ENCODE data around the gene MAN2B2.
"Not testable (repeated sequence)": the region's sequence is repeated elsewhere in the genome, so short reads cannot be mapped to it uniquely, and the experiment has no call there.

MAN2B2 gene

DNA sequence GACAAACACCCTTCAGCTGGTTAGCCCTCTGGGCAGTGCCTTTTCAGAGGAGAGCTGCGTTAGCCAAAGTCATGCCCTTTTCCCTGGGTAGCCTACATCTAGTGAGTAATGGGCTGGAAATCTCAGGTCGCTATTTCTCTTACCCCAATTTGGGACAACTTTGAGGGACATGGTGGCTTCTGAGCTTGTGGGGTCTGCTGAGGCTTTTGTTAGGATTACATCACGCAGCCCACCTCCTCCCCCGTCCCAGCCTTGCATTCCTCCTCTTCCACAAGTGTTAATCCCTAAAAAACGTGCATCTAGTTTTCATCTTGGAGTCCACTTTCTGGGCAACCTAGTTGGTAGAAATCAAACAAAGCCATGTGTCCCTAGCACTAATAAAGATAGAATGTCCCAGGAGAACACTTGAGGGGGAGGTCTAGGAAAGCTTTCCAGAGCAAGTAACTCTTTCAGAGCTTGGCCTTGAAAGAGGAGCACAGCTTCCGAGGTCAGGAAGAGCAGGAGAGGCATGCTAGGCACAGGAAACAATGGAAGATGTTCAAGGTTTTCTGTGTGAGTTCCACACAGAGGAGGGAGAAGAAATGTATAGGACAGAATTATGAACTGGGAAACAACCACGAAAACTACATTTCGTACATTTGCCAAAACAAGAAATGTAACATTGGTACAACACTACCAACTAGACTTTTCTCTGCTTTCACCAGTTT, 68.3 kb downstream of the MAN2B2 start:
- DNase-seq (ENCODE audit: low read depth) = no peak

DNA sequence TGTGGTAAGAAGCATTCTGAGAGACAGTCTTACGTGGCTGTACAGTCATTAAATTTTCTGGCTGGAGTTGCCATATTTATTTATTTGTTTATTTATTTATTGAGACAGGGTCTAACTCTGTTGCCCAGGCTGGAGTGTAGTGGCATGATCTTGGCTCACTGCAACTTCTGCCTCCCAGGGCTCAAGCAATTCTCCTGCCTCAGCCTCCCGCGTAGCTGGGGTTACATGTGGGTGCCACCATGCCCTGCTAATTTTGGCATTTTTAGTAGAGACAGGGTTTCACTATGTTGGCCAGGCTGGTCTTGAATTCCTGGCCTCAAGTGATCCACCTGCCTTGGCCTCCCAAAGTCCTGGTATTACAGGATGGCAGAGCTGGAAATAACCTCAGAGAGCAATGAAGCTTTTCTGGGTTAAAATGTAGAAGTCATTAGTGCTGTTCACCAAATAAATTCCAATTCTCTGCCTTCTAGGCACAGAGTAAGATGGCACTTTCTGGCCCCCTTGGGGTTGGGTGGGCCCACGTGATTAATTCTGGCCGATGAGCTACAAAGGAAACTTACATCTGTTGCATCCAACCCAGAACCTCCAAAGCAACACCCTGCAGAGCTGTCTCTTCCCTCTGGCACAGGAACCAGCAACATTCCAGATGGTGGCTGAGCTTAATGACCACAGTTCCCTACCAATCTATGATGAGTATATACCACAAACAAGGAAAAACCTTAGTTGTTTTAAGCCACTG, 70.0 kb downstream of the MAN2B2 start:
- no peak for DNase-seq (ENCODE audit: low read depth)

DNA sequence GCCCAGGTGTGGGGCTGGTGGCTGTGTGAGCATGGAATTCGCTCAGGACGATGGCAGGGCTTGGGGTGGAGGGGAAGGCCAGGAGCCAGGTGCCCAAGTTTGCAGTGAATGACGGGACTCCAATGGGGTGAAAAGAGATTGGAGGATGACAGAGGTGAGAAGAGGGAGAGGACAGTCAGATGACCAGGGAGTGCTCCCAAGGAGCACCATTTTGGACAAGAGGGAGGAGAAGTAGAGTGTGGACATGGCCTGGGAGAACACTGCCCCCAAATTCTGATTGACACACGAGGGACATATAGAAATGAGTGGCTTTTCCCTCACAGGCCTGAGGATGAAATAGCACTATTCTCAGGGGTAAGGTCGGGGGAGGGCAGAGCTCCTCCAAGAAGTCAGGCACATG, 72.2 kb downstream of the MAN2B2 start:
- DNase-seq (ENCODE audit: low read depth) = no peak

DNA sequence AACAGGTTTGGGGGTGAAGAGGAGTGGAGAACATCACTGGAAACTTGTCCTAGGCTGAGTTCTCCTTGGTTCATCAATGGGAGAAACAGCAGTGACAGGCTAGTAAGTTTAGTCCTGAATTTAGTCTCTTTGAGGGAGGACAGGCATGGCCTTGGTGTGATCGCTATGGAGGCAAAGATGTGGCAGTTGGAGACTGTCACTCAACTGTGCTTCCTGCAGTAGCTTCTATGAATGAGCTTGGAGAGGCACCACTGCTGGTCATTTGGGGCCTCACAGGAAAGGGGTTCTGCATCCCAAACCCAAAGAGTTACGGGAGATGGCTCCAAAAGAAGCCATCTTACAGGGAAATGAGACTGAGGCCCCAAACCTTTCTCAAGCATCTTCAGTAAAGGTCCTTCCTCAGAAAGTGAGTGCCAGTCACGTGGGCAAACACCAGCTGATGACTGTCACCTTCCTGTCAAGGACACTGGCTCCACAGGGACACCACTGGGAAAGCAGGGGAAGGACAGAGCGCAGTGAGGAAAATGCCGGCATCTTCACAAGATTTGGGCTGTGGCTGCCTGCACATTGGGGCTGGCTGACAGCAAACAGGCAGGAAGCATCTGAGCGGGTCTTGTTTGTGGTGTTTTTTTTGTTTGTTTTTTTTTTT, 72.7 kb downstream of the MAN2B2 start:
- no peak for DNase-seq (ENCODE audit: low read depth)

DNA sequence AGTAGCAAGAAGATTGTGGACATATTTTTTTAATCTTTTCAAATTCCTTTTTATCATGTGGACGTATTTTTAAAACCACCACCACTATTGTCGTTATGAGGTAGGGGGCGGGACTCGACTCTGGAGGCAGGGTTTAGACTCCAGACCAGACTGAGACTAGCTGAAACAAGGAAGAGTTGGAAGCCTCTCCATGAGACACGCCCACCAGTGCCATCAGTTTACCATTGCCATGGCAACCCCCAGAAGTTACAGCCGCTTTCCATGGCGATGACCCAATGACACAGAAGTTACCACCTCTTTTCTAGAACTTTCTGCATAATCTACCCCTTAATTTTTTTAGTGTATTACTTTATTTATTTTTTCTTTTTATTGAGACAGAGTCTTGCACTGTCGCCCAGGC, 74.2 kb downstream of the MAN2B2 start:
- no peak for DNase-seq (ENCODE audit: low read depth)

DNA sequence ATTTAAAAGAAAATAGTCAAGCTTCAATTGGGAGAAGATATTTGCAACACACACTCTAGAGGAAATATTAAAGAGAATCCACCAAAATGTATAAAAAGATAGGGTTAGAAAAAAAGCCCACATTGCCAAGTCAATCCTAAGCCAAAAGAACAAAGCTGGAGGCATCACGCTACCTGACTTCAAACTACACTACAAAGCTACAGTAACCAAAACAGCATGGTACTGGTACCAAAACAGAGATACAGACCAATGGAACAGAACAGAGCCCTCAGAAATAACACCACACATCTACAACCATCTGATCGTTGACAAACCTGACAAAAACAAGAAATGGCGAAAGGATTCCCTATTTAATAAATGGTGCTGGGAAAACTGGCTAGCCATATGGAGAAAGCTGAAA, 79.2 kb downstream of the MAN2B2 start:
- DNase-seq (ENCODE audit: low read depth) = not testable (repeated sequence)

DNA sequence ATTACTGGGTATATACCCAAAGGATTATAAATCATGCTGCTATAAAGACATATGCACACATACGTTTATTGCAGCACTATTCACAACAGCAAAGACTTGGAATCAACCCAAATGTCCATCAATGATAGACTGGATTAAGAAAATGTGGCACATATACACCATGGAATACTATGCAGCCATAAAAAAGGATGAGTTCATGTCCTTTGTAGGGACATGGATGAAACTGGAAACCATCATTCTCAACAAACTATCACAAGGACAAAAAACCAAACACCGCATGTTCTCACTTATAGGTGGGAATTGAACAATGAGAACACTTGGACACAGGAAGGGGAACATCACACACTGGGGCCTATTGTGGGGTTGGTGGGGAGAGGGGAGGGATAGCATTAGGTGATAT, 80.3 kb downstream of the MAN2B2 start:
- not testable (repeated sequence) for DNase-seq (ENCODE audit: low read depth)

DNA sequence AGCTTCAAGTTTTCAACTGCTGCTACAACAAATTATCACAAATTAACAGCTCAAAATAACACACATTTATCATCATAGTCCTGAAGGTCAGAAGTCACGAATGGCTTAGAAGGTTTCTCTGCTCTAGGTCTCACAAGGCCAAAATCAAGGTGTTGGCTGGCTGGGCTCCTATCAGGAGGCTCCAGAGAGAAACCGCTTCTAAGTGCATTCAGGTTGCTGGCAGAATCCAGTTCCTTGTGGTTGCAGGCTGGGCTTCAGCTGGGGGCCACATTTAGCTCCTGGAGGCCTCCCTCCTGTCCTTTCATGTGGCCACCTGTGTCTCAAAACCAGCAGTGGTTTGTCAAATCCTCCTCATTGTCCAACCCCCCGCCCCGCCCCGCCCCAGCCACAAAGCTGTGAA, 80.9 kb downstream of the MAN2B2 start:
- DNase-seq (ENCODE audit: low read depth) = no peak

DNA sequence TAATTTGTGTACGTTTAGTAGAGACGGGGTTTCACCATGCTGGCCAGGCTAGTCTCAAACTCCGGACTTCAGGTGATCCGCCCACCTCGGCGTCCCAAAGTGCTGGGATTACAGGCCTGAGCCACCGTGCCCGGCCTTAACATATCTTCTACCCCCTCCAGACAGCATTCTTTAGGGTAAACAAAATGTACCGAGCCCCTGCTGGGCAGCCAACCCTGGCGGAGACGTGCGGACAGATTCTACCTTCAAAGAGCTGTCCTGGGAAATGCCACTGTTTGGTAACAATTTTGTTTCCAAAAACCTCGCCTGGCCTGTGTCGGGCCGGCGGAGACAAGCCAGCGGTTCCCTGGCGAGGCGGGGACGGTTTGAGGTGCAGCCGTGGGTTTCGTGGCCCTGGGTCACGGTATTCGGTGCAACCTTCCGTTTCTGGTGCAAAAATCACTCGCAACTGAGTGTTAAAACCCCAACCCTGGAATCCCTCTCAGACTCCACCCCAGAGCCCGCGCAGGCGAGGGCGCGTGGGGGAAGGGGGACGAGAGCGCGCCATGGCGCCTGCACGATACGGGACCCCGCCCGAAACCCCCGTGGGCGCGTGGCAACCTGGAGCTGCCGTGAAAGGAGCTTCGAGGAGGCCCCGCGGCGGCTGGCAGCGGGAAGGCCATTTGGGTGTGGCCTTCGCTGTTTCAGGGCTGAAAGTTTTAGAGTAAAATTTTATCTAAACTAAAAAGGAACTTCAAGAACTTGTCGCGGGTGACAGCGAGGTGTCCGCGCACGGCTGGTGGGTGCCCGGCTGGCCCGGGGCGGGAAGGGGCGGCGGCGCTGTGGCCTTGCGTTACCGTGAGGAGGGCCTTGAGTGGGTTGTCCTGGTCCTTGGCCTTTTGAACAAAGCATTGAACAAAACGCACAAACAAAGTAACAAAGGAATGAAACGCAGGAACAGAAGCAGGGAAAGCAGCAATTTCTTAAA, 82.5 kb downstream of the MAN2B2 start:
- no peak for DNase-seq (ENCODE audit: low read depth)

DNA sequence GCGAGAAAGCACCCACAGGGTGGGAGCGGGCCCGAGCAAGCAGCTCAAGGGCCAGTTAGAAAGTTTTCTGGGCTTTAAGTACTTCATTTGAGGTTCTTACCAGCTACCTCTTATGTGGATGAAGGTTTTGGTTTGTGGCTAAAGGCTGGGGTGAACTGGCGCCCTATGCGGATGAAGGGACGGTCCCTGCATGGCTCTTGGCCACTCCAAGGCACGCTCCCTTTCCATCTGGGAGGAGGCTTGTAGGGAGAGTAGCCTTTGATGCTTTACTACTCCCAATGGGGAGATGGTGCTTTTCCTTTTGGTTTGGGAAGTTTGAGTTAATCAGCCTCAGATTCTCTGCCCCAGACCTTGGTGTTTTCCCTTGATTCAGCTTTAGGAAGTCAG, 83.2 kb downstream of the MAN2B2 start:
- no peak for DNase-seq (ENCODE audit: low read depth)

DNA sequence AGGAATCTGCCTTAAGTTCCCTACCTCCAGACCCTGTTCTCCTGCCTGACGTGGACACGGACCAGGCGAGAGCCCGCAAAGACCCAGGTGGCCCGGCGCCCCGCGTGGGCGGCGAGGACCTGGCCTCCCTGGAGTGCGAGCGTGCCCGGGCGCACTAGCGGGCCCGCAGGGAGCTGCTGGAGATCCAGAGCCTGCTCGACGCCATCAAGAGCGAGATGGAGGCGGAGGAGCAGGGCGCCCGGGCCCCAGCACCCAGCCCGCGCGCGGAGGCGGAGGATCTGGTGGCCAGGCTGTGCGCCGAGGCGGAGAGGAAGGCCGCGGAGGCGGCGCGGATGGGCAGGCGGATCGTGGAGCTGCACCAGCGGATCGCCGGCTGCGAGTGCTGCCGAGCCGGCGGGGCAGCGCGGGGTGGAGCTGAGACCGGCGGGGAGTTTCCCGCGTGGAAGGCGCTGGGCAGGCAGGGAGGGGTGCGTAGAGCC, 83.6 kb downstream of the MAN2B2 start:
- no peak for DNase-seq (ENCODE audit: low read depth)

DNA sequence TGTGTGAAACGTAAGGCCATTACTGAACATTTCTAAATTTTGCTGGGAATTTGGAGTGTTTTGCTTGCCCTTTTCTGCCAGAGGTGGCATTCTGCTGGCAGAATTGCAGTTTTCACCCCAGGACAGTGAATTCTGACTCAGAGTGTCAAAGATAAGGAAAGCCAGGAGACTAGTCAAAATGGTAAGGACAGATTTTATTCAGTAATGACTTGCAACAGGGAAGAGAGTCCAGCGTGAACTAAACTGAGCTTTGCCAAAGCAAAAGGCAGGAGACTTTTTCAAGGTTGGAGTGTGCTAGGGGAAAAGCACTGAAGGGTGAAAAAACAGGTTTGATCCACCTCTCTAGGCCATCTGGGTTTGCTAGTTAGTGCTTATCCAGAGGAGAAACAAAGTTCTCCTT, 84.9 kb downstream of the MAN2B2 start:
- DNase-seq (ENCODE audit: low read depth) = no peak

DNA sequence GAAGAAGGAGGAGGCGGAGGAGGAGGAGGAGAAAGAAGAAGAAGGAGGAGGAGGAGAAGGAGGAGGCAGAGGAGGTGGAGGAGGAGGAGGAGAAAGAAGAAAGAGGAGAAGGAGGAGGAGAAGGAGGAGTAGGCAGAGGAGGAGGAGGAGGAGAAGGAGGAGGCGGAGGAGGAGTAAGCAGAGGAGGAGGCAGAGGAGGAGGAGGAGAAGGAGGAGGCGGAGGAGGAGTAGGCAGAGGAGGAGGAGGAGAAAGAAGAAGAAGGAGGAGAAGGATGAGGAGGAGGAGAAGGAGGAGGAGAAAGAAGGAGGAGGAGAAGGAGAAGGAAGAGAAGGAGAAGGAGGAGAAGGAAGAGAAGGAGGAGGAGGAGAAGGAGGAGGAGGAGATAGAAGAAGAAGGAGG, 85.4 kb downstream of the MAN2B2 start:
- DNase-seq (ENCODE audit: low read depth) = no peak

DNA sequence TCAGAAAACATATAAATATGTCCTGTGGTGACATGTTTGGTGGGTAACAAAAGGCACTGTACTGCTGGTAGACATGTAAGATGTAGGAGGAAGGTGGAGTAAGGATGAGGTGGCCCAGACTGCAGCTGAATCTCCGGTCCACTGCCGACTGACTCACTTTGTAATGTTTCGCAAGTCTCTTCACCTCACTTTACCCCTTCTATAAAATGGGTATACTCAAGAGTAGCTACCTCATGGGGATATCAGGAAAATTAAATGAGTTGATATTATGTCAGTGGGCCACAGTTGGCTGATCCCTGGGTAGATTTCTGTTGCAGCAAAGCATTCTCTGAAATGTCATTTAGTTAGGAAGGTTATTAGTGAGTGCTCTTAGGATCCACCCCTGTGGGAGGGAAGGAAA, 87.6 kb downstream of the MAN2B2 start:
- no peak for DNase-seq (ENCODE audit: low read depth)

DNA sequence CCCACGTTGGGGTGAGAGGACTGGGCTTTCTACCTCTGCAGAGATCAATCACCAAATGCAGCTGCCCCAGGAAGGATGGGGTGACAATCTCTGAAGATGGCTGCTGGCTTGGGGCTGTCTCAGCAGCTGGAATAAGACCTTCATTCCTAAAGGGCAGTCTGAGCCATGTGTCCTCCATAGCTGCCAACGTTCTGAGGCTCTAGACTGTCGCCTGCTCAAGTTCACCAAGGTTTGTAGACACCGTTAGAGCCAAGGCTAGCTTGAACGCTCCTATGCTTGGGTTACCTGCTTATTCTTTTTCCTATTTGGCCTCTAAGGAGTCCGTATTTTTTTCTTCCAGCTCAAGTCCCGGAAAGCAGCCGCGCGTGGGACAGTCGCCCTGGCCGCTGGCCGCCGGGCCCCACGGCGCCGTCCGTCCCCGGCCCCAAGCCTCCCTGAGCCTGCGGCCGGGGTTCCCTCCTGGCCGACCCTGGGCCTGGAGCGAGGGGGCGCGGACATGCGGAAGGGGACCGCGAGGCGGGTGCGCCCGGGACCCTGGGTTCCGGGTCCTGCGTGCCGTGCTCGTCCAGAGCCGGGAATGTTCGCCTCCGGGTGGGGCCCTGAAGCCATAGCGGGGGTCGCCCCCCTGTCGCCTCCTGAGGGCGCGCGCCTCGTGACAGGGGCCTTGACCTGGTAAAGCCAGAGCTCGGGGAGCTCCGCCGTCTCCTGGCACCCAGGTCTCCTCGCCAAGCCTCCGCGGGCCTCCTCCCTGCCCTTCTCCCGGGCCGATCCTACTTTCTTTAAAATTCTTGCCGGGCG, 88.8 kb downstream of the MAN2B2 start:
- DNase-seq (ENCODE audit: low read depth) = no peak

DNA sequence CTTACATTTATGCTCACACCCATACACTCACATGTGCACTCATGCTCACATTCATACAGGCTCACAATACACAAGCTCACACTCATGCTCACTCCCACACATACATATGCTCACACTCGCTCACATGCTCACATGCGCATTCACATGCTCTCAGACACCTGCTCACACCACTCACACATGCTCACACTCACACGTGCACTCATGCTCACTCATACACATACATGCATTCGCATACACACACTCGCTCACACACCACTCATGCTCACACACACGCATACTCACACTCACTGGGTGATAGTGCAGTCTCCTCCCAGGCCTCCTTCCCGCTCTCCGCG, 90.3 kb downstream of the MAN2B2 start:
- no peak for DNase-seq (ENCODE audit: low read depth)

DNA sequence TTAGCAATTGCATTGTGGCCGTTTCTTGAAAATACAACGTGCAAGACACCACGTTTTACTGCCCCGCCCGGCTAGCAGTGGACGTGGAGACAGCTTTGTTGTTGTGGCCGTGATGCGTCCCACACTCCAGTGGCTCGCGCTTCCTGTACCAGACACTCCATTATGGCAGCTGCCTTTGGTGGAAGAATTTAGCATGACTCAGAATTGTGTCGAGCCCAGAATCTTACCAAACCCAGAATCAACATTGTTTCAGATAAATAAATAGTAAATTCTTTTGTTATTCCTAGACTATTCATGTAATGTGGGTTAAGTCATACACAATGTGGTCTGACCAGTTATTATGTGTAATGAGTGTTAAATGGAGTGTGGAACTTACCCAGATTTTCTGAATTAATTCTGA, 93.4 kb downstream of the MAN2B2 start:
- no peak for DNase-seq (ENCODE audit: low read depth)

DNA sequence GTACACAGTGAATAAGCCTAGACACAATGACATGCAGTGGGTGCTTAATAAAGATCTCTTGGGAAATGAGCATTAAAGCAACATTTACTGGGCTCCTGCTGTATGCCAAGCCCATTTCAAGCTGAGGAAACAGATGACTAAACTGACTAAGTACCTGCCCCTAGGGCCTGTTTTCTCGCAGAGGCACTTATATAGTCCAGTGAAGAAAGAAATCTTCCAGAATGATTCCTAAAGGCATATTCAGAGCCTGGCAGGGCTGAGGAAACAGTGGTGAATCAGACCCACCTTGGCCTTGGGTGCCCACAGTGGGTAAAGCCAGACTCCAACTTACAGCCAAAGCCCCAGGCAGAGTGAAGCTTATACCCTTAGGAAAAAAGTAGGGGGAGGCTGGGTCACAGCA, 96.7 kb downstream of the MAN2B2 start:
- no peak for DNase-seq (ENCODE audit: low read depth)

DNA sequence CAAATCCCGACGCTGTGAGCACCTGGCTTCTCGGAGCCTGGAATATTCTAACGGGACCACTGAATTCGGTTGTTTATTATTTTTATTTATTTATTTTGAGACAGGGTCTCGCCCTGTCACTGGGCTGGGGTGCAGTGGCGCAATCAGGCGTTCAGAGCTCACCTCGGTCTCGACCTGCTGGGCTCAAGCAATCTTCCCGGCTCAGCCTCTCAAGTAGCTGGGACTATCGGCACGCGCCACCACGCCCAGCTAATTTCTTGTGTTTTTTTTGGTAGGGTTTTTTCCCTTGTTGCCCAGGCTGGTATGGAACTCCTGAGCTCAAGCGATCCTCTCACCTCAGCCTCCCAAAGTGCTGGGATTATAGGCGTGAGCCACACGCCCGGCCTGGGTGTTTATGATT, 97.1 kb downstream of the MAN2B2 start:
- DNase-seq (ENCODE audit: low read depth) = no peak

DNA sequence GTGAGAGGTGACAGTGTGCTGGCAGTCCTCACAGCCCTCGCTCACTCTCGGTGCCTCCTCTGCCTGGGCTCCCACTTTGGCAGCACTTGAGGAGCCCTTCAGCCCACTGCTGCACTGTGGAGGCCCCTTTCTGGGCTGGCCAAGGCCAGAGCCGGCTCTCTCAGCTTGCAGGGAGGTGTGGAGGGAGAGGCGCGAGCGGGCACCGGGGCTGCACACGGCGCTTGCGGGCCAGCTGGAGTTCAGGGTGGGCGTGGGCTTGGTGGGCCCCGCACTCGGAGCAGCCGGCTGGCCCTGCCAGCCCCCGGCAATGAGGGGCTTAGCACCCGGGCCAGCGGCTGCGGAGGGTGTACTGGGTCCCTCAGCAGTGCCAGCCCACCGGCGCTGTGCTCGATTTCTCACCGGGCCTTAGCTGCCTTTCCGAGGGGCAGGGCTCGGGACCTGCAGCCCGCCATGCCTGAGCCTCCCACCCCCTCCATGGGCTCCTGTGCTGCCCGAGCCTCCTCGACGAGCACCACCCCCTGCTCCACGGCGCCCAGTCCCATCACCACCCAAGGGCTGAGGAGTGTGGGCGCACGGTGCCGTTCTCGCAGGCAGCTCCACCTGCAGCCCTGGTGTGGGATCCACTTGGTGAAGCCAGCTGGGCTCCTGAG, 97.7 kb downstream of the MAN2B2 start:
- not testable (repeated sequence) for DNase-seq (ENCODE audit: low read depth)
